ENCODE measurements around the gene PBX3. TPM values are rescaled to one million over a fixed set of nuclear protein-coding genes. Genes with fewer than 3 reads are reported as not detected.

PBX3 gene
- total RNA-seq, 4 donors from 2014 or later = 5.1 to 360 (median 44.1) TPM

GRCh38 chr9:125926936-125927335 lies 179.8 kb downstream of the PBX3 start:
- intact Hi-C loops (cut with DNase I; ENCODE audit: low total_unique reads) = no loop called here
- no peak overlapping the region for H3K27ac ChIP-seq
- H3K4me3 ChIP-seq = no peak overlapping the region
- H3K27me3 ChIP-seq = no peaks in the 10 kb centered on the region
- H3K4me1 ChIP-seq = no peaks in the 10 kb centered on the region
- H3K36me3 ChIP-seq = no peaks in the 10 kb centered on the region
- no peak for DNase-seq
- no peak for TF ChIP-seq CTCF (IDR thresholded peaks at IDR 0.05)
- no peaks in the 10 kb centered on the region for H3K9me3 ChIP-seq

GRCh38 chr9:125929846-125930245 lies 182.7 kb downstream of the PBX3 start:
- Histone ChIP-seq H3K4me3 (no peak overlapping the region), H3K36me3 (no peaks in the 10 kb centered on the region), H3K4me1 (no peaks in the 10 kb centered on the region), H3K27me3 (no peaks in the 10 kb centered on the region), H3K27ac (no peak overlapping the region), H3K9me3 (no peaks in the 10 kb centered on the region)
- no peak for DNase-seq
- intact Hi-C loops (cut with DNase I; ENCODE audit: low total_unique reads) = no loop called here
- no peak for TF ChIP-seq POLR2A (IDR thresholded peaks at IDR 0.05)
- TF ChIP-seq CTCF (IDR thresholded peaks at IDR 0.05) = no peak

GRCh38 chr9:125931211-125931610 lies 184.0 kb downstream of the PBX3 start:
- DNase-seq = no peak

DNA sequence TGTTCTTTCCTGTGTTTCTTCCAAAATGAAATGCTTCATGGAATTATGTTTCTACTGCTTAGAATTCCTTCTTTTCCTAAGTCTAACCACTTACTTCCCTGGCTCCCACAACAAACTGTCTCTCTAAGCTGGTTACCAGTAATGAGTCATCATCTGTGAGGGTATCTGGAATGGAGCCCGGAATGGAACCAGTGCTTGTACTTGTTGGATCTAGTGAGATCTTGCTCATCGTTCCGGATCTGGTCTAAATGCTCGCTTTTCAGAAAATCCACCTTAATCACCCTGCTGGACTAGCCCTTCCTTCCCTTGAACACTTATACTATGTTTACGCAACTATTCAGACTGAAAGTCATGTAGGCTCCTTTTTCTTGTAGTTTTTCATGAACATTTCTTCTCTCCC lies 184.8 kb downstream of the PBX3 start:
- no peak overlapping the region for H3K27ac ChIP-seq
- H3K4me1 ChIP-seq = no peaks in the 10 kb centered on the region
- no peaks in the 10 kb centered on the region for H3K27me3 ChIP-seq
- no peak overlapping the region for H3K4me3 ChIP-seq
- DNase-seq = peak; percentile 21 to 32
- TF ChIP-seq CTCF (IDR thresholded peaks at IDR 0.05) (no peak), POLR2A (IDR thresholded peaks at IDR 0.05) (no peak)
- no peaks in the 10 kb centered on the region for H3K36me3 ChIP-seq
- H3K9me3 ChIP-seq = no peaks in the 10 kb centered on the region
- intact Hi-C loops (cut with DNase I; ENCODE audit: low total_unique reads) = no loop called here

More at GRCh38 chr9:125931211-125931610, 184.0 kb downstream of the PBX3 start:
- TF ChIP-seq POLR2A (IDR thresholded peaks at IDR 0.05) (no peak), CTCF (IDR thresholded peaks at IDR 0.05) (no peak)
- no peaks in the 10 kb centered on the region for H3K4me1 ChIP-seq
- H3K9me3 ChIP-seq = no peaks in the 10 kb centered on the region
- H3K36me3 ChIP-seq = no peaks in the 10 kb centered on the region
- no peak overlapping the region for H3K4me3 ChIP-seq
- no peaks in the 10 kb centered on the region for H3K27me3 ChIP-seq
- H3K27ac ChIP-seq = no peak overlapping the region
- intact Hi-C loops (cut with DNase I; ENCODE audit: low total_unique reads) = no loop called here

- H3K4me1 ChIP-seq = no peaks in the 10 kb centered on the region
- H3K27ac ChIP-seq = no peak overlapping the region
- H3K9me3 ChIP-seq = no peaks in the 10 kb centered on the region
- TF ChIP-seq POLR2A (IDR thresholded peaks at IDR 0.05) (no peak), CTCF (IDR thresholded peaks at IDR 0.05) (no peak)
- no peak overlapping the region for H3K4me3 ChIP-seq
- DNase-seq = no peak
- no peaks in the 10 kb centered on the region for H3K36me3 ChIP-seq
- intact Hi-C loops (cut with DNase I; ENCODE audit: low total_unique reads) = no loop called here
- no peaks in the 10 kb centered on the region for H3K27me3 ChIP-seq
Measured at GRCh38 chr9:125932746-125933455, 185.7 kb downstream of the PBX3 start.
